Mesothelial cell of epicardium (in vitro differentiated cells): ENCODE results near the gene AUTS2. TPM values are rescaled to one million over a fixed set of nuclear protein-coding genes. Genes with fewer than 3 reads are reported as not detected.

Experiments used
- DNase-seq, 2 experiments: peaks; one replicate each; pipeline ENCODE4 v3.0.0; 2021; ENCODE audit warnings: low spot score in 2 of 2; ENCODE audit not compliant: unreplicated experiment in 2 of 2
- H3K27ac Mint-ChIP-seq: 2 replicates; pipeline ENCODE4 v1.8.0; 2021; ENCODE audit warnings: mixed read lengths
- H3K27me3 Mint-ChIP-seq: 2 replicates; pipeline ENCODE4 v1.8.0; 2021; ENCODE audit warnings: low read depth, mixed read lengths
- H3K36me3 Mint-ChIP-seq: 2 replicates; pipeline ENCODE4 v1.8.0; 2021; ENCODE audit warnings: mixed read lengths
- H3K4me1 Mint-ChIP-seq: 2 replicates; pipeline ENCODE4 v1.8.0; 2021; ENCODE audit warnings: mixed read lengths
- H3K4me3 Mint-ChIP-seq: 2 replicates; pipeline ENCODE4 v1.8.0; 2021; ENCODE audit warnings: mild to moderate bottlenecking, moderate library complexity, mixed read lengths
- H3K9me3 Mint-ChIP-seq: 2 replicates; pipeline ENCODE4 v1.8.0; 2021; ENCODE audit warnings: mixed read lengths
- total RNA-seq: library from RNA; stranded (reverse); gene quantifications from 3 replicates; pipeline ENCODE4 v1.2.1, GENCODE V29; 2021
- TF ChIP-seq, protein P1 (sequence below): fragments of 200-600 bp; sonication (generic); IDR thresholded peaks from one replicate; pipeline ENCODE4 v1.5.0; 2021; ENCODE audit warnings: antibody characterized with exemption; ENCODE audit not compliant: unreplicated experiment

The AUTS2 gene
- total RNA-seq, 1 donor from 2014 or later: 135 TPM

DNA sequence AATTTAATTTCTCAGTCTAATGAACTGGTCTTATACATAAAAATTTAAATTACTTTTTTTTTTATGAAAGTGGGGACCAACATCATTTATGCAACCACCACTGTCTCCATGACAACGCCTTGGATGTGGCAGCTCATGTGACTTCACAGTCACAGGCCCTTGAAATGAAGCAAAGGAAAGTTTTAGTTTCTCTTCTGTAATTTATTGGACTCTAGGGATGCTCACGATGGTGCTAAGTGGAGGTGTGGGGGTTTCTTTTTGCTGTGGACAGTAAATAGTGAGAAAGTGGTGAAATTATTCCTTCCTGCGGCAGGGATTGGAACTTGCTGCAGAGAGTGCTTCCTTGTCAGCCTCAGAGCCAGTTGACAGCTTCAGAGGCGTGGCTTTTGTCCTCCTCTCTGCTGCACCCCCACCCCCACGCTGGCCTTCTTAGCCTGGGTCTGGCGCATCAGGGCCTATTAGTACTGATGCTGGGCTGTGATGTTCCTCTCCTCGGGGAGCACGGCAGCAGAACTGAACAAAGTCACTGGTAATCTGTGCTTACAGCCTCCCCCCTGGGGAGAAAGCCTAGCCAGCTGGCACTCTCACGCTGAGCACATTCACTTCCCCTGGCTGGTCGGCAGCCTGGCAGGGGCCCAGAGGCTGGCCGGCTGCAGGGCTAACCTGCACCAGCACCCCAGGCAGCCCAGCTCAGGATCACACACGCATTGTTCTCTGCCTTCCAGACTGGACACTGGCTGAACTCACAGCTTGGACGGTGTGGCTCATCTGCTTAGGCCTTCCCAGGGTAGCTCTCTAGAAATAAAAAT lies 1016.2 kb downstream of the AUTS2 start:
- Mint-ChIP-seq H3K9me3 (no peaks in the 10 kb centered on the region), H3K27me3 (no peaks in the 10 kb centered on the region), H3K27ac (no peak overlapping the region), H3K4me1 (peaks cover 20% of the 10 kb centered on the region), H3K4me3 (no peak overlapping the region), H3K36me3 (peaks cover 7% of the 10 kb centered on the region)
- no peak for DNase-seq
- TF ChIP-seq, protein P1, sequence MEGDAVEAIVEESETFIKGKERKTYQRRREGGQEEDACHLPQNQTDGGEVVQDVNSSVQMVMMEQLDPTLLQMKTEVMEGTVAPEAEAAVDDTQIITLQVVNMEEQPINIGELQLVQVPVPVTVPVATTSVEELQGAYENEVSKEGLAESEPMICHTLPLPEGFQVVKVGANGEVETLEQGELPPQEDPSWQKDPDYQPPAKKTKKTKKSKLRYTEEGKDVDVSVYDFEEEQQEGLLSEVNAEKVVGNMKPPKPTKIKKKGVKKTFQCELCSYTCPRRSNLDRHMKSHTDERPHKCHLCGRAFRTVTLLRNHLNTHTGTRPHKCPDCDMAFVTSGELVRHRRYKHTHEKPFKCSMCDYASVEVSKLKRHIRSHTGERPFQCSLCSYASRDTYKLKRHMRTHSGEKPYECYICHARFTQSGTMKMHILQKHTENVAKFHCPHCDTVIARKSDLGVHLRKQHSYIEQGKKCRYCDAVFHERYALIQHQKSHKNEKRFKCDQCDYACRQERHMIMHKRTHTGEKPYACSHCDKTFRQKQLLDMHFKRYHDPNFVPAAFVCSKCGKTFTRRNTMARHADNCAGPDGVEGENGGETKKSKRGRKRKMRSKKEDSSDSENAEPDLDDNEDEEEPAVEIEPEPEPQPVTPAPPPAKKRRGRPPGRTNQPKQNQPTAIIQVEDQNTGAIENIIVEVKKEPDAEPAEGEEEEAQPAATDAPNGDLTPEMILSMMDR: no peak

DNA sequence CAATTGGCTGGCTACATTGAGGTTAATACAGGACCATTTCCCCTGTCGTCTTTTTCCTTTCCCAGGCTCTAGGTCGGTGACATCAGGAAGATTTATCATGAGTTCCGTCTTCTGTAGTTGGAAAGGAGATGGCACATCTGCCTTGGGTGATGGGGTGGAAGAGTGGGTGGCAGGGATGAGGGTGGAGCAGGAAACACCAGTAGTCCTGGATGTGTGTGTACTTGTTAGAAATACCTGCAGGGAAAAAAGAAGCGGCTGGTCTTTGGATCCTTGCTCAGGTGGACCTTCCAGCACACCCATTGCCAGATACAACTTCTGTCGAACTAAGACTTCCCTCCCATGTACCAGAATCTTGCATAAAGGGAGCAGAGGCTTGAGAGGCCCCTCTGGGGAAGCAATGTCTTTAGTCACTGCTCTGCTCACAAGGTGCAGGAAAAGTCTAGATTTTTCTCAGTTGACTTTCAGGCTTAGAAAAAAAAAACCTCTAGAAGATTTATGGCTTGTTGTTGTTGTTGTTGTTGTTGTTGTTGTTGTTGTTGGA lies 1016.9 kb downstream of the AUTS2 start:
- Mint-ChIP-seq H3K4me1 (peaks cover 20% of the 10 kb centered on the region), H3K9me3 (no peaks in the 10 kb centered on the region), H3K36me3 (peaks cover 7% of the 10 kb centered on the region), H3K27ac (no peak overlapping the region), H3K27me3 (no peaks in the 10 kb centered on the region), H3K4me3 (no peak overlapping the region)
- TF ChIP-seq, protein P1: no peak
- DNase-seq: no peak

DNA sequence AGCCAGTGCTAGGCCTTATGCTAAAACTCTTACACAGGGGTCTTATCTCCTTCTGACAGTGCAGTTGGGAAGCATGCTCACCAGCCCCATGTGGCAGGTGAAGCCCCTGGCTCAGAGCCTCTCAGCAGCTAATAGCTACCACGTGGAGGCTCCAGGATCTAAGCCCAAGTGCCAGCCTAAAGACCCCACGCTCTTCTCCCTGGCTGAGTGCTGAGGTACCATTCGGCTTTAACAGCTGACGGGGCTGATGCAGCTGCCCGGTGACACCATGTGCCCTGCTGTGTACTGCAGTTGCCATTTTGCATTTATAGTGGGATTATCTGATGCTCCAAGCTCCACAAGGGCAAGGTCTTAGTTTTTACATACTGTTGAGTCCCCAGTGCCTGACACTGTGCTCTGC lies 1017.9 kb downstream of the AUTS2 start:
- H3K4me1 Mint-ChIP-seq: peaks cover 20% of the 10 kb centered on the region
- no peaks in the 10 kb centered on the region for H3K27me3 Mint-ChIP-seq
- H3K36me3 Mint-ChIP-seq: peaks cover 7% of the 10 kb centered on the region
- no peaks in the 10 kb centered on the region for H3K9me3 Mint-ChIP-seq
- no peak overlapping the region for H3K4me3 Mint-ChIP-seq
- DNase-seq: no peak
- TF ChIP-seq, protein P1: no peak
- no peak overlapping the region for H3K27ac Mint-ChIP-seq

DNA sequence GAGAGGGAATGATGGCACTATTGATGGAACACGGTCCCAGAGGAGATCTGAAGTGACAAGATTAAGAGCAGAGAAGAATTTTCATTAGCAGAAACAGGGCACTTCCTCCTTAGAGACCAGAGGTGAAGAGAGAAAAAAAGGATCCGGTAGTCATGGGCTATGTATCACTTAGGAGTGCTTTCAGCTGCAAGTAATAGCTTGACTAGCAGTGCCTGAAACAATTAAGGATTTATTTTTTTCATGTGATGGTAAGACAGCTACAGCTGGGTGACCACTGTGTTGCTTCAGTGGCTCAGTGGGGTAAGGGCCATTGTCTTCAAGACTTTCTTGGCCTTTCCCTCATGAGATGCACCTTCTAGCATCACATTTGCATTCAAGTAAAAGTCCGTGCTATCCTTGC lies 1018.5 kb downstream of the AUTS2 start:
- Mint-ChIP-seq H3K9me3 (no peaks in the 10 kb centered on the region), H3K36me3 (peaks cover 7% of the 10 kb centered on the region), H3K27me3 (no peaks in the 10 kb centered on the region), H3K4me3 (no peak overlapping the region), H3K4me1 (peaks cover 20% of the 10 kb centered on the region), H3K27ac (no peak overlapping the region)
- no peak for DNase-seq
- TF ChIP-seq, protein P1: no peak

DNA sequence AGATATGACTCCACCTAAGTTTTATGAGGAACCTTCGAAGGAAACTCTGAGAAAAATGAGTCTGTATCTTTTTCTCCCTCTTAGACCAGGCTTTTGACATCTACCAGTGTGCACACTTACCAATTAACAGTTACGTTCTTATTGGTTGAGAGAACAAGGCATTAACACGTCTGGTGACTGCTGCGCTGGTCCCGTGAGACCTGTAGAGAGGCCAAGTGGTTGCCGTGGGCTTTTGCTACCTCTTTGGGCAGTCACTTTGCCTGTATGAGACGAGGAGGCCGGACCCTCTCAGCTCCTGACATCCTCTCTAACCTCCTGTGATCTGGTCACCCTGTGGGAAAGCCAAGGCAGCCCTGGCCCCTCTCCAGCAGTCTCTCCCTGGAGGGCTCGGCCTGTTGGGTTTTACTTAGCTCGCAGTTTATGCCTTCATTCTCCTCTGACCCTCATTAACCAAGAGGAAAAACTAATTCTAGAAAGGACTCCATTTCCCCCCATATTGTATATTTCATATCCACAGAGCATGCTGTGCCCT lies 1019.8 kb downstream of the AUTS2 start:
- Mint-ChIP-seq H3K27ac (no peak overlapping the region), H3K4me3 (no peak overlapping the region), H3K4me1 (peaks cover 15% of the 10 kb centered on the region), H3K9me3 (no peaks in the 10 kb centered on the region), H3K27me3 (no peaks in the 10 kb centered on the region), H3K36me3 (peaks cover 7% of the 10 kb centered on the region)
- DNase-seq: no peak
- TF ChIP-seq, protein P1: no peak
